ENCODE results near the gene AMBRA1. TPM values are rescaled to one million over a fixed set of nuclear protein-coding genes. Genes with fewer than 3 reads are reported as not detected.

The AMBRA1 gene
- total and polyA plus RNA-seq, 2 of the 8 experiments (the other 6 are each of a cell fraction or from before 2014, with no cell fraction given), result 14.2 to 37.4 TPM

- TF ChIP-seq TBP (IDR thresholded peaks at IDR 0.05; ENCODE audit: low read depth, low read length) (no peak), NRF1 (IDR thresholded peaks at IDR 0.05; ENCODE audit: low read depth, low read length) (no peak), ZNF274 (IDR thresholded peaks at IDR 0.05; ENCODE audit: borderline replicate concordance, extremely low read depth, low read length) (no peak), JUND (IDR thresholded peaks at IDR 0.05; ENCODE audit: low read length) (no peak), SP1 (IDR thresholded peaks at IDR 0.05; ENCODE audit: low read depth, low read length) (no peak)
Observed at GRCh38 chr11:46559815-46560214, 34.0 kb downstream of the AMBRA1 start (continued).

All from H1 (cell line).